Upper lobe of right lung (tissue), 1 donor: Measurements from ENCODE around the gene POLR1A. TPM values are rescaled to one million over a fixed set of nuclear protein-coding genes. Genes with fewer than 3 reads are reported as not detected.

Experiments used
- ATAC-seq: fragments of 200-7000 bp; cut with Tn5 transposase; one replicate; pipeline ENCODE4 v1.9.1; 2020; ENCODE audit warnings: mild to moderate bottlenecking, moderate library complexity
- DNase-seq: peaks from one replicate; pipeline ENCODE4 v3.0.0-alpha.2; 2020
- H3K27ac ChIP-seq: fragments of 200-600 bp; one replicate; pipeline ENCODE4 v1.8.0; 2022
- H3K27me3 ChIP-seq: fragments of 200-600 bp; one replicate; pipeline ENCODE4 v1.8.0; 2022; ENCODE audit warnings: mild to moderate bottlenecking
- H3K36me3 ChIP-seq: fragments of 200-600 bp; one replicate; pipeline ENCODE4 v1.8.0; 2022
- H3K4me1 ChIP-seq: fragments of 200-600 bp; one replicate; pipeline ENCODE4 v1.8.0; 2022
- H3K4me3 ChIP-seq: fragments of 200-600 bp; one replicate; pipeline ENCODE4 v1.8.0; 2022; ENCODE audit warnings: mild to moderate bottlenecking
- H3K9me3 ChIP-seq: fragments of 200-600 bp; one replicate; pipeline ENCODE4 v1.8.0; 2022
- intact Hi-C: fragments of 100-400 bp; cut with DNase I; formaldehyde crosslinking; loops from one replicate; pipeline ENCODE4 v1.11.0; 2022
- total RNA-seq: library from RNA; stranded (reverse); fragmentation: NEBNext Ultra II Directional; extraction: Animal tissue kit (Norgen Biotek cat#: 25700); gene quantifications from one replicate; pipeline ENCODE4 v1.2.1, GENCODE V29; 2021
- TF ChIP-seq, protein P1 (sequence below): fragments of 200-600 bp; IDR thresholded peaks from one replicate; pipeline ENCODE4 v1.8.0; 2022; ENCODE audit warnings: antibody characterized with exemption
- donor health status: DM: no; HTN: yes; CAD: no; lungs with severe emphysema.

The POLR1A gene
- total RNA-seq, 1 donor from 2014 or later = 26.6 TPM

DNA sequence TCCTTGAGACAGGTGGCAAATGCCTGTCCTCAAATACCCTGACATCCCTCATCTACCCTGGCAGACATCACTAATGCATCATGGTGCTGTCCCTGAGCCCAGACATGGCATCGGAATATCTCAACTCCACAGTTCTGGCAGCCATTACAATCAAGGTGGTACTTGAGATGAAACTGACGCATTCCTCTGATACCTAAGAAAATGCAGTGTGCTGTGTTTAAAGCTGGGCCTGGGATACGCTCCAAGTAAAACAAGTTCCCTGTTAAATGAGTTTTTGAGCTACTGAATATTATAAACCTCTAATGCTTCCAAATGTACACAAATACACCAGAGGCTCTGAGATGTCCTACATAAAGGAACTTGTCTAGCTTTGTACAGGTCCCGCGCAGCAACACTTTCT, 29.8 kb downstream of the POLR1A start:
- TF ChIP-seq, protein P1, sequence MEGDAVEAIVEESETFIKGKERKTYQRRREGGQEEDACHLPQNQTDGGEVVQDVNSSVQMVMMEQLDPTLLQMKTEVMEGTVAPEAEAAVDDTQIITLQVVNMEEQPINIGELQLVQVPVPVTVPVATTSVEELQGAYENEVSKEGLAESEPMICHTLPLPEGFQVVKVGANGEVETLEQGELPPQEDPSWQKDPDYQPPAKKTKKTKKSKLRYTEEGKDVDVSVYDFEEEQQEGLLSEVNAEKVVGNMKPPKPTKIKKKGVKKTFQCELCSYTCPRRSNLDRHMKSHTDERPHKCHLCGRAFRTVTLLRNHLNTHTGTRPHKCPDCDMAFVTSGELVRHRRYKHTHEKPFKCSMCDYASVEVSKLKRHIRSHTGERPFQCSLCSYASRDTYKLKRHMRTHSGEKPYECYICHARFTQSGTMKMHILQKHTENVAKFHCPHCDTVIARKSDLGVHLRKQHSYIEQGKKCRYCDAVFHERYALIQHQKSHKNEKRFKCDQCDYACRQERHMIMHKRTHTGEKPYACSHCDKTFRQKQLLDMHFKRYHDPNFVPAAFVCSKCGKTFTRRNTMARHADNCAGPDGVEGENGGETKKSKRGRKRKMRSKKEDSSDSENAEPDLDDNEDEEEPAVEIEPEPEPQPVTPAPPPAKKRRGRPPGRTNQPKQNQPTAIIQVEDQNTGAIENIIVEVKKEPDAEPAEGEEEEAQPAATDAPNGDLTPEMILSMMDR = no peak
- peaks cover 38% of the 10 kb centered on the region for H3K4me1 ChIP-seq
- peaks cover 33% of the 10 kb centered on the region for H3K36me3 ChIP-seq
- peak overlapping the region; percentile 36 for H3K27ac ChIP-seq
- DNase-seq = no peak
- ATAC-seq = no peak
- no peak overlapping the region for H3K4me3 ChIP-seq
- intact Hi-C loops = no loop called here
- H3K27me3 ChIP-seq = no peaks in the 10 kb centered on the region
- H3K9me3 ChIP-seq = no peaks in the 10 kb centered on the region

DNA sequence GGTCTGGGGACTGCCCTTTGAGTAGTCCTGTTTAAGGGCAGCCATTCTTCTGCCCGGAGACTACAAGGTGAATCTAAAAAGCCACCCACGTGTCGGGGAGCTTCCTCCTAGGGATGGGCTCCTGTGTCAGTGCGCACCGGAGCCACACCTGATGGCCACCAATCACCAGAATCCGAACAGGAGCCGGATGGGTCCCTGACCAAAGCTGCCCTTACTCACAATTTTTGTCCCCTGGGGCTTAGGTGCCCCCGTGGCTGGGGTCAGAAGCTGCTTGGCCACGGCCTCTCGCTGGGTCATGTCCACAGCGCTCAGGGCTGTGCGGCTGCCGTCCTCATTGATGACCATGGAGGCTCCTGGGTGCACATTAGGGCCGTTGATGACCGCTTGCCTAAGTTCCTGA, 30.9 kb downstream of the POLR1A start:
- ATAC-seq = no peak
- TF ChIP-seq, protein P1 = no peak
- no peak overlapping the region for H3K4me3 ChIP-seq
- H3K4me1 ChIP-seq = peaks cover 30% of the 10 kb centered on the region
- intact Hi-C loops = no loop called here
- H3K27me3 ChIP-seq = no peaks in the 10 kb centered on the region
- no peak for DNase-seq
- H3K27ac ChIP-seq = no peak overlapping the region
- peaks cover 26% of the 10 kb centered on the region for H3K36me3 ChIP-seq
- no peaks in the 10 kb centered on the region for H3K9me3 ChIP-seq

DNA sequence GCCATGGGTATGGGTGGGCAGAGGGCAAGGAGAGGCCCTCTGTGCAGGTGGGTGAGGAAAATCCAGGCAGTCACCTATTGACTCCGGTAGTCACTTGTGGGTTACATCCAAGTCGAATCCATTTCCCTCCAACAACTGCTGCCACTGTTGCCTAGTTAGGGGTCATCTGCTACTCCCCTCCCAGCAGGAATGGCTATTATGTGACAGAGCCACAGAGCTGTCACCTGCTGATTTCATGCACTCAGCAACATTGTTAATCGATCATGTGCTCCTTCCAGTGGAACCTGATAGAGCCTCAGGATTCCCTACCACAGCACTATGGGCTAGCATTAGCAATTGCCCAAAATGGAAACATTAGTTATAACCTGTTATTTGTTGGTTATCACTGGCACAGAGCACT, 31.4 kb downstream of the POLR1A start:
- no peaks in the 10 kb centered on the region for H3K27me3 ChIP-seq
- no peak overlapping the region for H3K4me3 ChIP-seq
- DNase-seq = no peak
- no peaks in the 10 kb centered on the region for H3K9me3 ChIP-seq
- H3K36me3 ChIP-seq = peaks cover 32% of the 10 kb centered on the region
- no peak for ATAC-seq
- H3K27ac ChIP-seq = no peak overlapping the region
- intact Hi-C loops = no loop called here
- H3K4me1 ChIP-seq = peaks cover 24% of the 10 kb centered on the region
- TF ChIP-seq, protein P1 = no peak

DNA sequence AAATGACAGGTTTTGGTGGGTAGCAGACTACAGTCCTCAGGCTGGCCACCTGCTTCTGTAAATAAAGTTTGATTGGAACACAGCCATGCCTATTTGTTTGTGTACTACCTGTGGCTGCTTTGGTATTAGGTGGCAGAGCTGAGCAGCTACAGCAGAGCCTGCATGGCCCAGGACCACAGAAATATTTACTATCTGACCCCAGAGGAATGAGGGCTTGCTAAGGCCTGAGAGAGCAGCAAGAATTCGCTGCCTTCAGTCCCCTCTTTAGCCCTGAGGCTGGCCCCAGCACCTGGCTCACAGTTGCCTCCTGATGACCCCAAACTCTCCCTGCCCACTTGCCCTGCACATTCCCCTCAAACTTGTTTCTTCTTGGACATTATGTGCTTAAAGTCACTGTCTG, 32.5 kb downstream of the POLR1A start:
- DNase-seq (no peak), ATAC-seq (no peak)
- TF ChIP-seq, protein P1 = no peak
- H3K27ac ChIP-seq = no peak overlapping the region
- no peak overlapping the region for H3K4me3 ChIP-seq
- intact Hi-C loops = no loop called here
- no peaks in the 10 kb centered on the region for H3K9me3 ChIP-seq
- no peaks in the 10 kb centered on the region for H3K27me3 ChIP-seq
- peaks cover 42% of the 10 kb centered on the region for H3K36me3 ChIP-seq
- H3K4me1 ChIP-seq = peaks cover 17% of the 10 kb centered on the region

DNA sequence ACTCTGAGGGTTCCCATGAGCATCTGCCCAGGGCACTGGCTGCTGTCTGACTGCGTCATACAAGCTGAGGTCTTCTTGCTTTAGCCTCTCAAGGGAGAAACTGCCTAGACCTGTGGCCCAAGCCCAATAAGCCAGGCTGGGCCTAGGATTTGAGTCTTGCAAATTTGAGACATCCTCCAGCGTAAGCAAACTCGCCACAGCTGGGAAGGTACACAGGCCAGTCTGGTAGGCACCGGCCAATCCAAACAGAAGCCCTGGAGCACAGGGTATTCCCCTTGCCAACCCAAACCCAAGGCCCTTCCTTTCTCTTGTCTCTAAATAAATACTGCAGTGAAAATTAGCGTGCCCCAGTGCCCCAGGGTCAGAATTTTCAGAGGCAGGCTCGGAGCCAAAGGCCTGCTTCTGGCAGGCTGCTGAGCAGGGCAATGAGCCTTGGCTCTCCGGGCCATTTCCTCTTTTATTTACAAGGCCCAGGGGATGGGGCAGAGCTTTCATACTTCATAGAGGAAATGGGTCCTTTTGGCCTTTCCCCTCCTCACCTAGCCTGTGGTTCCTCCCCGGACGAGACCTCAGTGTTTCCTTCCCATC, 33.3 kb downstream of the POLR1A start:
- TF ChIP-seq, protein P1 = no peak
- Histone ChIP-seq H3K4me3 (no peak overlapping the region), H3K36me3 (peaks cover 40% of the 10 kb centered on the region), H3K9me3 (no peaks in the 10 kb centered on the region), H3K27me3 (no peaks in the 10 kb centered on the region), H3K27ac (peak overlapping the region; percentile 74), H3K4me1 (peaks cover 17% of the 10 kb centered on the region)
- DNase-seq (no peak), ATAC-seq (peak; percentile 74)
- intact Hi-C loops = no loop called here

DNA sequence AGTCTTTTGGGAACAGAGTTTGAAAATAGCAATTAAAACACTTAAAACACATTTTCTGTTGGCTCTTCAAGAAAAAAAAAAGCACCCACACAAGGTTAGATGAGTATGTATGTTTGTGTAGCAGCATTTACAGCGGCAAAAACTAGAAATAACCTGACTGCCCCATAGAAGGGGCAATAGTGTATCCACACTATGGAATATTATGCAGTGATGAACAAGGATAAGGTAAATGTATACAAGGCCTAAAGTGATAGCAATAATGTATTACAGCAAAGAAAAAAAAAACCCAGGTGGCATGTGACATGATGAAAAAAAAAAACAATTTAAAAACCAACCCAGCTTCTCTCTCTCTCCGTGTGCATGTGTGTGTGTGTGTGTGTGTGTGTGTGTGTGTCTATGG, 34.8 kb downstream of the POLR1A start:
- DNase-seq (no peak), ATAC-seq (no peak)
- intact Hi-C loops = no loop called here
- H3K4me3 ChIP-seq = no peak overlapping the region
- peaks cover 17% of the 10 kb centered on the region for H3K4me1 ChIP-seq
- no peaks in the 10 kb centered on the region for H3K27me3 ChIP-seq
- no peaks in the 10 kb centered on the region for H3K9me3 ChIP-seq
- peaks cover 36% of the 10 kb centered on the region for H3K36me3 ChIP-seq
- TF ChIP-seq, protein P1 = no peak
- no peak overlapping the region for H3K27ac ChIP-seq
